Activated CD8-positive, alpha-beta T cell treated with anti-CD3 and anti-CD28 coated beads, Interleukin-2, amount 10 ng/mL, durations not matched to agents 7 days and 5 days (primary cell): ENCODE data around the gene CRNN. TPM values are rescaled to one million over a fixed set of nuclear protein-coding genes. Genes with fewer than 3 reads are reported as not detected.

Experiments
- ATAC-seq: fragments of 150-1000 bp; cut with Tn5 transposase; one replicate; pipeline ENCODE4 v1.10.0; 2021; ENCODE audit warnings: moderate library complexity
- CTCF ChIA-PET: fragments of 350-600 bp; sonication (Branson Sonifier 250); formaldehyde crosslinking; loops from one replicate; lab custom pipeline; 2021; ENCODE audit warnings: antibody characterized with exemption; lab: Charles Lee
- POLR2A ChIA-PET: fragments of 350-600 bp; sonication (Branson Sonifier 250); formaldehyde crosslinking; loops from one replicate; lab custom pipeline; 2021; ENCODE audit warnings: antibody characterized with exemption; lab: Charles Lee
- DNase-seq: peaks from one replicate; pipeline ENCODE4 v3.0.0-alpha.2; 2020
- H3K27ac Mint-ChIP-seq: one replicate; pipeline ENCODE4 v1.8.0; 2021; ENCODE audit warnings: mild to moderate bottlenecking, mixed read lengths
- H3K27me3 Mint-ChIP-seq: one replicate; pipeline ENCODE4 v1.8.0; 2021; ENCODE audit warnings: low read depth, mixed read lengths
- H3K36me3 Mint-ChIP-seq: one replicate; pipeline ENCODE4 v1.8.0; 2021; ENCODE audit warnings: low read depth, mixed read lengths
- H3K4me1 Mint-ChIP-seq: one replicate; pipeline ENCODE4 v1.8.0; 2021; ENCODE audit warnings: low read depth, mixed read lengths
- H3K4me3 Mint-ChIP-seq: one replicate; pipeline ENCODE4 v1.8.0; 2021; ENCODE audit warnings: mild to moderate bottlenecking, mixed read lengths
- H3K9me3 Mint-ChIP-seq: one replicate; pipeline ENCODE4 v1.8.0; 2022; ENCODE audit warnings: mixed read lengths; ENCODE audit not compliant: insufficient read depth
- total RNA-seq, 2 experiments: library from RNA; stranded (reverse); gene quantifications; one replicate each; pipeline ENCODE4 v1.2.3, GENCODE V29; 2021

CRNN gene
- total RNA-seq, 2 experiments from 2014 or later: not detected

GRCh38 chr1:152415454-152416227, 1.6 kb upstream of the CRNN start:
- DNase-seq: no peak
- CTCF ChIA-PET: interaction anchor here (1.6 kb wide), 1 partner anchor 43 kb away, joined by 3 read pairs; no protein-coding TSS in a partner anchor
- Mint-ChIP-seq H3K4me1 (no peaks in the 10 kb centered on the region), H3K36me3 (no peaks in the 10 kb centered on the region), H3K4me3 (no peak overlapping the region), H3K27me3 (peaks cover 11% of the 10 kb centered on the region), H3K27ac (no peak overlapping the region), H3K9me3 (no peaks in the 10 kb centered on the region)
- POLR2A ChIA-PET: no interaction called here
- ATAC-seq: no peak

GRCh38 chr1:152412756-152413155, 1.3 kb downstream of the CRNN start:
- H3K27me3 Mint-ChIP-seq: peaks cover 10% of the 10 kb centered on the region
- no peak for ATAC-seq
- CTCF ChIA-PET: no interaction called here
- H3K36me3 Mint-ChIP-seq: no peaks in the 10 kb centered on the region
- POLR2A ChIA-PET: no interaction called here
- DNase-seq: no peak
- no peak overlapping the region for H3K4me3 Mint-ChIP-seq
- H3K27ac Mint-ChIP-seq: no peak overlapping the region
- no peaks in the 10 kb centered on the region for H3K9me3 Mint-ChIP-seq
- H3K4me1 Mint-ChIP-seq: no peaks in the 10 kb centered on the region

DNA sequence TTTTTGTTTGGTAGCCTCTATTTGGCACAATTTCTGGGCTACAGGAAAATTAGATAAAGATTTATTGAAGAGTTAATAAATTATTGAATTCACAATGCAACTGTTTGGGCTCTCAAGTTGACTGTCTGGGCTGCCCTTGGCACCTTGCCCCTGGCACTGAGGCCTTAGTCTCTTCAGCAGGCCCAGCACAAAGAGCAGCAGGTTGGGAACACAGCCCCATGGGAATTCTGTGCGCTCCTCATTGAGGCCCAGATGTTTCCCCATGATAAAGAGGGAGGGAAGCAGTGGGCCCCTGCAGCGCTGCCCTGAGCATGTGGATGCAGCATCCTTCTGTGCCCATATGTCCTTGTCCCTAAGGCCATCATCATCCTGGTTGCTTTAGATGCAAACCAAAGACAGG, 2.9 kb downstream of the CRNN start:
- H3K4me3 Mint-ChIP-seq: no peak overlapping the region
- POLR2A ChIA-PET: no interaction called here

DNA sequence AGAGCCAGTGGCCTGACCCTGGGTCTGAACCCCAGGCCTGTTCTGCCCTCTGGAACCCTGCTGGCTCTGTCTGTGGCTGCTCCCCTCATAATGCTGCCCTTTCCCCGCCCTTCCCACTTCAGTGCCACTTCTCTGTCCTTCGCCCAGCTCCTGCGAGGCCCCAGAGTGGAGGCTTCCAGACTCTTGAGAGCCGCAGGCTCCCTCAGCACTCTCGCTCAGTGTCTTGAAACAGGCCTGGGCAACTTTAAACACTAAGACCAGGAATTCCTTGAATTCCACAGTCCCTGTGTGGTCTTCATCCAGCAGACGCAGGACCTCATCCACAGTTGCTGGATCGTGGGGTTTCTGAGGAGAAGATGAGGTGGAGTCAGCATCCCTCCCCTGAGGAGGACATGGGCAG, 3.5 kb downstream of the CRNN start:
- no peak overlapping the region for H3K27ac Mint-ChIP-seq
- no peak for DNase-seq
- H3K4me3 Mint-ChIP-seq: no peak overlapping the region
- H3K4me1 Mint-ChIP-seq: no peaks in the 10 kb centered on the region
- ChIA-PET CTCF (no interaction called here), POLR2A (no interaction called here)
- no peaks in the 10 kb centered on the region for H3K9me3 Mint-ChIP-seq
- peaks cover 10% of the 10 kb centered on the region for H3K27me3 Mint-ChIP-seq
- ATAC-seq: no peak
- no peaks in the 10 kb centered on the region for H3K36me3 Mint-ChIP-seq

More for the DNA sequence above, 2.9 kb downstream of the CRNN start:
- Mint-ChIP-seq H3K27me3 (peaks cover 11% of the 10 kb centered on the region), H3K27ac (no peak overlapping the region), H3K4me1 (no peaks in the 10 kb centered on the region), H3K36me3 (no peaks in the 10 kb centered on the region), H3K9me3 (no peaks in the 10 kb centered on the region)
- CTCF ChIA-PET: interaction anchor here (1.3 kb wide), 1 partner anchor 29 kb away, joined by 3 read pairs; no protein-coding TSS in a partner anchor
- ATAC-seq (no peak), DNase-seq (no peak)

GRCh38 chr1:152410028-152410427, 4.0 kb downstream of the CRNN start:
- Mint-ChIP-seq H3K36me3 (no peaks in the 10 kb centered on the region), H3K27ac (no peak overlapping the region), H3K9me3 (no peaks in the 10 kb centered on the region), H3K4me1 (no peaks in the 10 kb centered on the region), H3K27me3 (peaks cover 10% of the 10 kb centered on the region), H3K4me3 (no peak overlapping the region)
- ChIA-PET CTCF (no interaction called here), POLR2A (no interaction called here)
- no peak for ATAC-seq
- no peak for DNase-seq

DNA sequence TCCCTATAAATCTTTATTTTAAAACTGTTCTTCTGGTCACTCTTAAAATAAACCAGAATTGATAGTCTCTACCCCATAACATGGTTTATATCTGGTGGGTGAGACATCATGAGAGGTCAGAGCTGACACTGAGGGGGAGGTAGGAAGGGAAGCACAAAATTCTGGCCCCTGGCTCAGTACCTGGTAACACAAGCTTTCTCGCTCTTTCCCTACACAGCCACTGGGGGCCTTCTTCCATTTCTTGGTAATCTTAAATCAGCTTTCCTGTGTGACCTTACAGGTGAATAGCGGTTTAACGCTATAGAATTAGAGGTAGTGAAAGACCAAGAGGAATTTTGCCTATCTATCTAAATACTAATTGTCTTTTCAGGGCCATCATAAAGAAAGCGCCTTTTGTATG, 5.4 kb downstream of the CRNN start:
- Mint-ChIP-seq H3K36me3 (no peaks in the 10 kb centered on the region), H3K9me3 (no peaks in the 10 kb centered on the region), H3K4me3 (no peak overlapping the region), H3K4me1 (no peaks in the 10 kb centered on the region), H3K27me3 (peaks cover 13% of the 10 kb centered on the region), H3K27ac (no peak overlapping the region)
- ATAC-seq: no peak
- ChIA-PET CTCF (interaction anchor here (1.6 kb wide), 1 partner anchor 50 kb away, joined by 4 read pairs; no protein-coding TSS in a partner anchor), POLR2A (no interaction called here)
- no peak for DNase-seq

GRCh38 chr1:152398812-152399698, 15.0 kb downstream of the CRNN start:
- DNase-seq: peak; percentile 28
- no peak overlapping the region for H3K4me3 Mint-ChIP-seq
- H3K27ac Mint-ChIP-seq: no peak overlapping the region
- H3K4me1 Mint-ChIP-seq: no peaks in the 10 kb centered on the region
- ChIA-PET CTCF (interaction anchor here (0.7 to 3.3 kb wide), 7 partner anchors 11 to 200 kb away, joined by 3 to 39 read pairs (median 3); no protein-coding TSS in a partner anchor), POLR2A (no interaction called here)
- H3K36me3 Mint-ChIP-seq: no peaks in the 10 kb centered on the region
- H3K9me3 Mint-ChIP-seq: no peaks in the 10 kb centered on the region
- peaks cover 11% of the 10 kb centered on the region for H3K27me3 Mint-ChIP-seq
- no peak for ATAC-seq

- ChIA-PET POLR2A (no interaction called here), CTCF (interaction anchor here (2.2 to 3.3 kb wide), 2 partner anchors 43 to 61 kb away, joined by 11 to 39 read pairs; no protein-coding TSS in a partner anchor)
- DNase-seq (no peak), ATAC-seq (no peak)
- no peaks in the 10 kb centered on the region for H3K36me3 Mint-ChIP-seq
- no peaks in the 10 kb centered on the region for H3K4me1 Mint-ChIP-seq
- H3K27ac Mint-ChIP-seq: no peak overlapping the region
- H3K27me3 Mint-ChIP-seq: peaks cover 13% of the 10 kb centered on the region
- H3K4me3 Mint-ChIP-seq: no peak overlapping the region
- no peaks in the 10 kb centered on the region for H3K9me3 Mint-ChIP-seq
These were observed 16.6 kb downstream of the CRNN start for GRCh38 chr1:152397474-152397873.

DNA sequence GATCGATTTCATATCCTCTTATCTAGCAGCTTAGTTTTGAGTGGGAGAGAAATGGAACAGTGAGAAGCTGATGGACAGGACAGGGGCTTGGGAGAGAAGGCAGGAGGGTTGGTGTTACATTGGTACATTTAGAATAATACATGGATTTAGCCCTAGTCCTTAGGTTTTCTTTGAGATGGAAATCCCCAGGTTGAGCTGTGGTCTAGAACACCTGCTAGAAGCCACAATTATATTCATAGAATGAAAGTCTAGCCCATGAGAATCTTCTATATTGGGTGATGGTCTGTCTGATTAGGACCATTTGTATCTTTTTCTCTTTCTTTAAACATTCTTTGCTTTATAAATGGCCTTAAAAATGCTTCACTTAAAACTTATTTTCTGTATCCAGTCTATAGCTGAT, 19.9 kb downstream of the CRNN start:
- ChIA-PET CTCF (no interaction called here), POLR2A (no interaction called here)
- H3K4me3 Mint-ChIP-seq: no peak overlapping the region
- H3K27me3 Mint-ChIP-seq: peaks cover 22% of the 10 kb centered on the region
- no peaks in the 10 kb centered on the region for H3K9me3 Mint-ChIP-seq
- no peaks in the 10 kb centered on the region for H3K36me3 Mint-ChIP-seq
- ATAC-seq (no peak), DNase-seq (no peak)
- H3K4me1 Mint-ChIP-seq: no peaks in the 10 kb centered on the region
- H3K27ac Mint-ChIP-seq: no peak overlapping the region

DNA sequence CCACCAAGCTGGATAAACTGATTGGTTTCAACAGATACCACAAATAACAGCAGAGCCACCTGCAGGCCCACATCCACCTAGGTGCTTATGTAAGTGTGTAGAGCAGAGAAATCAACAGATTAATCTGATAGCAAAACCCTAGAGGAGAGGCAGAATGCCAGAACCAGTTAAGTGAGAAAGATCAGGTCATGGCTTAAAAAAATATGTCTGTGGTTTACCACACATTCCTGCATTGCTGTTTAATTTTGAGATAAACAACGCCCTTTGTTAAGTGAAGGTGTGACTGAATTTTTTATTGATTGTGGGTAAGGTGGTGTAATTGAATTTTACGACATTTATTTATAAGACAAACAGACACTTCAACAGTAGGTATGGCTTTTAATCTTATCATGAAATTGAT, 21.2 kb downstream of the CRNN start:
- ChIA-PET POLR2A (no interaction called here), CTCF (no interaction called here)
- Mint-ChIP-seq H3K27ac (no peak overlapping the region), H3K36me3 (no peaks in the 10 kb centered on the region), H3K9me3 (no peaks in the 10 kb centered on the region), H3K4me1 (no peaks in the 10 kb centered on the region), H3K4me3 (no peak overlapping the region), H3K27me3 (peaks cover 30% of the 10 kb centered on the region)
- ATAC-seq (no peak), DNase-seq (no peak)

- ATAC-seq (no peak), DNase-seq (no peak)
- ChIA-PET CTCF (interaction anchor here (1.2 kb wide), 1 partner anchor 11 kb away, joined by 3 read pairs; no protein-coding TSS in a partner anchor), POLR2A (no interaction called here)
- H3K4me3 Mint-ChIP-seq: no peak overlapping the region
- peaks cover 19% of the 10 kb centered on the region for H3K27me3 Mint-ChIP-seq
- H3K36me3 Mint-ChIP-seq: no peaks in the 10 kb centered on the region
- H3K27ac Mint-ChIP-seq: no peak overlapping the region
- H3K4me1 Mint-ChIP-seq: no peaks in the 10 kb centered on the region
- H3K9me3 Mint-ChIP-seq: no peaks in the 10 kb centered on the region
These were observed 25.2 kb downstream of the CRNN start for GRCh38 chr1:152388889-152389288.

- peaks cover 26% of the 10 kb centered on the region for H3K27me3 Mint-ChIP-seq
- no peak for ATAC-seq
- no peak overlapping the region for H3K27ac Mint-ChIP-seq
- ChIA-PET CTCF (interaction anchor here (1.4 kb wide), 1 partner anchor 73 kb away, joined by 3 read pairs; no protein-coding TSS in a partner anchor), POLR2A (no interaction called here)
- no peaks in the 10 kb centered on the region for H3K4me1 Mint-ChIP-seq
- no peaks in the 10 kb centered on the region for H3K36me3 Mint-ChIP-seq
- no peak for DNase-seq
- H3K9me3 Mint-ChIP-seq: no peaks in the 10 kb centered on the region
- H3K4me3 Mint-ChIP-seq: no peak overlapping the region
These were observed 27.1 kb downstream of the CRNN start for GRCh38 chr1:152386940-152387339.
